Activated naive CD8-positive, alpha-beta T cell treated with anti-CD3 and anti-CD28 coated beads, Interleukin-2, amount 50 U/mL, for 16 hours (primary cell): ENCODE measurements around the gene GRK1.
"Not testable (repeated sequence)": the region's sequence is repeated elsewhere in the genome, so short reads cannot be mapped to it uniquely, and the experiment has no call there.

ENCODE experiments used
- DNase-seq: peaks from one replicate; pipeline ENCODE4 v3.0.0-alpha.2; 2020; ENCODE audit warnings: low read depth, low spot score

The GRK1 gene

DNA sequence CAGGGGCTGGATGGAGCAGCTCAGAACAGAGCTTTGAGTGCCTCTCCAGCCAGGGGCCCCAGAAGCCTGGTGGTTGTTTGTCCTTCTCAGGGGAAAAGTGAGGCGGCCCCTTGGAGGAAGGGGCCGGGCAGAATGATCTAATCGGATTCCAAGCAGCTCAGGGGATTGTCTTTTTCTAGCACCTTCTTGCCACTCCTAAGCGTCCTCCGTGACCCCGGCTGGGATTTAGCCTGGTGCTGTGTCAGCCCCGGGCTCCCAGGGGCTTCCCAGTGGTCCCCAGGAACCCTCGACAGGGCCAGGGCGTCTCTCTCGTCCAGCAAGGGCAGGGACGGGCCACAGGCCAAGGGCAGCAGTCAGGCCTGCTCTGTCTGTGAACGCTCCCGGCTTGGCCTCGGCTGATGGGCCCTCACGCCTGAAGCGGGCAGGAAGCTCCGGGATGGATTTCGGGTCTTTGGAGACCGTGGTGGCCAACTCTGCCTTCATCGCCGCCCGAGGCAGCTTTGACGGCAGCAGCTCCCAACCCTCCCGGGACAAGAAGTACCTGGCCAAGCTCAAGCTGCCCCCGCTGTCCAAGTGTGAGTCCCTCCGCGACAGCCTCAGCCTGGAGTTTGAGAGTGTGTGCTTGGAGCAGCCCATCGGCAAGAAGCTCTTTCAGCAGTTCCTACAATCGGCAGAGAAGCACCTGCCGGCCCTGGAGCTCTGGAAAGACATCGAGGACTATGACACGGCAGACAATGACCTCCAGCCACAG is at the start of gene GRK1:
Gene GRK1, plus strand, starts transcription at position 269 of the 751 bp plus-strand sequence. Its CDS starts 168 bp downstream, at position 437.
- no peak for DNase-seq

DNA sequence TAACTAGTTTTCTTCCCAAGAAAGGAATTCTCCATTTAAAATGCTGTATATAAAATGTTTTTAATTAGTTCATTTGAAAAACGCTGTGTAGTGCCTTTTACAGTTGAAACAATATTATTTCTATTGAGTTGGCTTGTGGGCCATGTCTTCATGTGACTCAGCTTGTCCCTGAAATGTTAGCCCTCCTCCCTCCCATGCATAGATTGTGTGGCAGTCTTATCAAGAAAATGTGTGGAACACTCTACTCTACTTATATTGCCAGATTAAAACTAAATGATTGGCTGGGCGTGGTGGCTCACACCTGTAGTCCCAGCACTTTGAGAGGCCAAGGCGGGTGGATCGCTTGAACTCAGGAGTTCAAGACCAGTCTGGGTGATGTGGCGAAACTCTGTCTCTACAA is 49.1 kb upstream of the GRK1 start:
- DNase-seq = no peak

DNA sequence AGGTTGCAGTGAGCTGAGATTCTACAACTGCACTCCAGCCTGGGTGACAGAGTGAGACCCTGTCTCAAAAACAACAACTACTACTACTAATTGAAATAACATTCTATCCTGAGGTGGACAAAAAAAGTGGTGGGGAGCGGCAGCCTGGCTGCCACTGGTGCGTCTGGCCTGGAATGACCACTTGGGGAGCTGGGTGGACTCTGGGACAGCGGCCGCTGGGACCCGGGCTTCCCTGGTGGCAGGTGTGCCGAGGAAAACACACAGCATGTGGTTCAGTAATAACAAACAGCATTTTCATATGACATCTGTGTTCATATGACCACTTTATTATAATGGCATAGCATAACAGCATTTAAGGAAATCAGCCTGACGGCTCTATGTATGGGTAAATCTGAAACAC is 48.6 kb upstream of the GRK1 start:
- DNase-seq = no peak

DNA sequence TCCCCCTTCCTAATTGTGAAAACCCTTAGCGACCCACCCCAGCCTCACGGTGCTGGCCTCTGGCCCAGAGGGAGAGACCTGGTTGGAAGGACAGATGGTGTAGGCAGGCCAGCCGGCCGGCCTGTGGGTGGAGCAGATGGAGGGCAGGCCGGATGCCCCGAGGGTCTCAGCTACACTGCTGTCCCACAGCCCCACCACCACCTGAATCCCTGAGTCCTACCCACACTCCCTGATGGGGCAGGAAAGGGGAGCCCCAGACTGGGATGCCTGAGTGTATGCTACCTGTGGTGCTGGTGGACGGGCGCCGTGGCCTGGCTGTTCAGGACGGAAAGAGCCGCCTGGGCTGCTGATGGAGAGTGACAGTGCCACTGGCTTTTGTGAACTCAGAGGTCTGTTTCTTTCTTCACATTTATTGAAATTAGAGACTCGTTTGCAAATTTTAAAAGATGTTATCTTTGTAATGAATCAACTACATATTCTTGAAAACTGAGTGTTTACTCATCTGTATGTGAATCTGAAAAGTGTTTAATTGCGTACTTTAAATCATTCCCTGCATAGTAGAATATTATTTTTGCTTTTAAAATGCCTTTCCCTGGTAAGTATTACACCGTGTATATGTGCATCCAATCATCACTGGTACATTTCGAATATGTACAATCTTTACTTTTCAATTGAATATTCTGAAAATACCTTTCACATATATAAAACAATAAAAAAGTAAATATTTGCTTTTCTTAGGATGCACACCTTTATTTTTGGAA is 46.8 kb upstream of the GRK1 start:
- no peak for DNase-seq

DNA sequence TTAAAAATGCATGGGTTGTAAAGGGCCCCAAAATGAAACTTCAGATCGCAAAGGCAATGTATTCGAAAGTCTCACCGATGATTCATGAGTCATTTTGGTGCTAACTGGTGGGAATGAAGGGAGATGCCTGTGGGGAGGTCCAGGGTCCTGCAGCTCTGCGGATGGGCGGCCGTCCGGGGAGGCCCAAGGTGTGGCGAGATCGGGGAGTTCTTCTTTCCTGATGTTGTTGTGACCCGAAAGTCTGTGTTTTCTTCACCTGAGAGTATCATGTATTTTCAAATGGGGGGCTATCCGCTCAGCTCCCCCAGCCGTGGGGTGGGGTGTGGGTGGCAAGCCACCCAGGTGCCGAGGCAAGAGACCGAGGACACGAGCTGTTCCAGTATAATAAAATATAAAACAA is 46.0 kb upstream of the GRK1 start:
- no peak for DNase-seq

DNA sequence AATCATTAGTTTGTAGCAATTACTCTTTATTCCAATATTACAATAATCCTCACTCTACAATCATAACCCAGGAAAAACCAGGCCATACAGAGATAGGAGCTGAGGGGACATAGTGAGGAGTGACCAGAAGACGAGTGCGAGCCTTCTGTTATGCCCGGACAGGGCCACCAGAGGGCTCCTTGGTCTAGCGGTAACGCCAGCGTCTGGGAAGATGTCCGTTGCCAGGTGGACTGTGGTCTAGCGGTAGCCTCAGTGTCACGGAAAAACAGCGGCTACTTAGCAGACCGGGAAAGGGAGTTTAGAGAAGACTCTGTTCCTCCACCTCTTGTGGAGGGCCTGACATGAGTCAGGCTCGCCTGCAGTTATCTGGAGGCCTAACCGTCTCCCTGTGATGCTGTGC is 45.5 kb upstream of the GRK1 start:
- DNase-seq = not testable (repeated sequence)

DNA sequence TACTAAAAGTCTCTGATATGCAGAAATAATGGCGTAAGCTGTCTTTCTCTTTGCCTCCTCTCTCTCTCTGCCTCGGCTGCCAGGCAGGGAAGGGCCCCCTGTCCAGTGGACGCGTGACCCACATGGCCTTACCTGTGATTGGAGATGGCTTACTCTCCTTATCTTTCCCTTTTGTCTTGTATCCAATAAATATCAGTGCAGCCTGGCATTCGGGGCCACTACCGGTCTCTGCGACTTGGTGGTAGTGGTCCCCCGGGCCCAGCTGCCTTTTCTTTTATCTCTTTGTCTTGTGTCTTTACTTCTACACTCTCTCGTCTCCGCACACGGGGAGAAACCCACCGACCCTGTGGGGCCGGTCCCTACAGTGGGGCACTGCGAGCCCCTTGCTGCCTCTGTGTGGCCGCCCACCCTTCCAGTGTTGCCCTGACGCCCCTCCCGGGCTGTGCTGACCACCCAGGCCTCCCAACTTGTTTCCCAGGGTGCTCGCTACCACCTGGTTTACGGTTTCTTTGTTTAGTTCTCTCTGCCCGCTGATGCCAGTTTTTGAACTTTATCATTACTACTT is 45.0 kb upstream of the GRK1 start:
- DNase-seq = not testable (repeated sequence)

DNA sequence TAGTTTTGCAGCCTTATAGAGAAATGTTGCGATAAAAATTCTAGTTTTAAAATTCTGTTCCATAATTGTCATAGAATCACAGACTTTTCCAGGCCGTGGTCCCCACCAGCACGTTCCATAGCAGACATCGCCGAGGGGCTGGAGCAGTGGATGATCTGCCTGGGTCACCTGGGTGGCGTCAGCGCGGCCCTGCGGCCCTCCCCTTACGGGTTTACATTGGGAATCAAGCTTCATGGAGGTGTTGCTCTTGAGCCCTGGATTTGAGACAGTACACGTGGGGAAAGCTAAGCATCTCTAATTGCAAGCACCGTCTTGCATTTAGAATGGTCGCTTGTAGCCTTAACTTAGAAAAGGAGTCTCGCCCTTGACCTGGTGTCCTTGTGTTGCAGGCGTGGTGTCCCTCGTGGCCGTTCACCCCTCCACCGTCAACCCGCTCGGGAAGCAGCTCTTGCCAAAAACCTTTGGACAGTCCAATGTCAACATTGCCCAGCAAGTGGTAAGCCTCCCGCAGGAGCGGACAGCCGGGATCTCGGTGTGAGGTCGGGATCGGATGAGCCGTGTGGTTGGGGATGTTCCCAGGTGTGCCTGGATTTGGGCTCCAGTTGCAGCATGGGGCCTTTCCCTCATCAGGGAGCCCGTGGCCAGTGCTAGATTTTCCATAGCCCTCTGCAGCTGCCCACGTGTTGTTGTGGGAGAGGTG is 44.1 kb upstream of the GRK1 start:
- no peak for DNase-seq

DNA sequence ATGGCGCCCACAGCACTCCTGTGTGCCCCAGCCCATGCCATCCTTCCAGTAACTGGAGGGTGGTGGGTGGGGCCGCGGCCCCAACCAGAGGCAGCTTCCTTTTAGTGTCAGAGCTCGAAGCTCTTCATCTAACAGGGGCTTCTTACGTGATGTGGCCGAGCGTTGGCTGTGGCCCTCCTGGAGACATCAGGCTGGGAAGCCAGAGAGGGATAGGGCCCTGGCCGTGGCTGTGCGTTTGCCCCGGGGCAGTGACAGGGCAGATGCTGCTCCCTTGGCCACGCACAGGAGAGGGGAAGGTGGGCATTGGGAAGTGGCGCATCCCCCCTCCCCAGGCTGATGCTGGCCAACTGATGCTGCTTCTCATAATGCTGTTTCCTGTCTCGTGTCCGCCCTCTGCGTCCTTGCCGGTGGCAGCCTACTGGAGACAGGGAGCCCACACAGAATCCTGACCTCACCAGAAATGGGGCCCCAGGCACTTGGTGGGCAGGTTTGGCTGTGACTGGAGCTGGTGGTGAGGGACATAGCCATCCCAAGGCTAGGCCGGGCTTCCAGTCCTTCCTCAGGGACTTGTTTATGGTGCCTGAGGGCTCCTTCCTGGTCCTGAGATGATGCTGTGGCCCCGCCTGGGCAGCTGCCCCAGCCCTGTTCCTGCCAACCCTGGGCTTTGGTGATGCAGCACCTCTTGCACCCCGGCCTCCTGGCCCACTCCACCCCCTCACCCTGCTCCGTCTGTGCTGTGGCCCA is 43.4 kb upstream of the GRK1 start:
- DNase-seq = no peak

DNA sequence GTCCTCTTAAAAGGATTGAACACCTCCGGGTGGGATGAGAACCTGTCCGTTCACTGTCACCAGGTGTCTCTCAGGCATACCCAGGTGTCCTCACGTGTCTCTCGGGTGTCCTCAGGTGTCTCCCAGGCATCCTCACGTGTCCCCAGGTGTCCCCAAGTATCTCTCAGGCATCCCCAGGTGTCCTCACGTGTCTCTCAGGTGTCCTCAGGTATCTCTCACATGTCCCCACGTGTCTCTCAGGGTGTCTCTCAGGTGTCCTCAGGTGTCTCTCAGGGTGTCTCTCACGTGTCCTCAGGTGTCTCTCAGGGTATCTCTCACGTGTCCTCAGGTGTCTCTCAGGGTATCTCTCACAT is 42.8 kb upstream of the GRK1 start:
- DNase-seq = no peak

DNA sequence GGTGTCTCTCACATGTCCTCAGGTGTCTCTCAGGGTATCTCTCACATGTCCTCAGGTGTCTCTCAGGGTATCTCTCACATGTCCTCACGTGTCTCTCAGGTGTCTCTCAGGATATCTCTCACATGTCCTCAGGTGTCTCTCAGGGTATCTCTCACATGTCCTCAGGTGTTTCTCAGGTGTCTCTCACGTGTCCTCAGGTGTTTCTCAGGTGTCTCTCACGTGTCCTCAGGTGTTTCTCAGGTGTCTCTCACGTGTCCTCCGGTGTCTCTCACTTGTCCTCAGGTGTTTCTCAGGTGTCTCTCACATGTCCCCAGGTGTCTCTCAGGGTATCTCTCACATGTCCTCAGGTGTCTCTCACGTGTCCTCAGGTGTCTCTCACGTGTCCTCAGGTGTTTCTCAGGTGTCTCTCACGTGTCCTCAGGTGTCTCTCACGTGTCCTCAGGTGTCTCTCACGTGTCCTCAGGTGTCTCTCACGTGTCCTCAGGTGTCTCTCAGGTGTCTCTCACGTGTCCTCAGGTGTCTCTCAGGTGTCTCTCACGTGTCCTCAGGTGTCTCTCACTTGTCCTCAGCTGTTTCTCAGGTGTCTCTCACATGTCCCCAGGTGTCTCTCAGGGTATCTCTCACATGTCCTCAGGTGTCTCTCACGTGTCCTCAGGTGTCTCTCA is 42.2 kb upstream of the GRK1 start:
- DNase-seq = not testable (repeated sequence)

DNA sequence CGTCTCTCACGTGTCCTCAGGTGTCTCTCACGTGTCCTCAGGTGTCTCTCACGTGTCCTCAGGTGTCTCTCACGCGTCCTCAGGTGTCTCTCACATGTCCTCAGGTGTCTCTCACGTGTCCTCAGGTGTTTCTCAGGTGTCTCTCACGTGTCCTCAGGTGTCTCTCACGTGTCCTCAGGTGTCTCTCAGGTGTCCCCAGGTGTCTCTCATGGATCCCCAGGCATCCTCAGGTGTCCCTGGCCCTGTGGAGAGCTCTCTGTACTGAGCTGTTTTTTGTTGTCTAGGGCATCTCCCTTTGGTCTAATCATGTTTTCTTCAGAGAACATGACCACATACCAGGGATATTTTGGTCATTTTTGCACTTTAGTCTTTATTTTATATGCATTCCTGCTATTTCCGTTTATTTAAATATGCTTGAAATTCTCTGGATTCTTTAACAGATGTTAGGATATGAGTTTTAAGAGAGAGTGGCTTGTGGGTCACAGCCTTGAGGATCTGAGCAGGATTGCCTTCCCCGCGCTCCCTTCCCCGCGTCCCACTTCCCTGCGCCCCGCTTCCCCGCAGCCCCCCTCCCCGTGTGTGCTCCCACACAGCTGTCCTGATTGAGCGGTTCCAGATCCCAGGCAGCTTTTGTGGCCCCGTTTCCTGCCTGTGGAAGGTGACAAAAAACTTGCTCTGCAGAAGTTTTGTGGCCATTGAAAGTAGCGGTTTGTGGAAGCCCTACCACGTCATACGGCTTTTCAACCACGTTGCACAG is 40.9 kb upstream of the GRK1 start:
- DNase-seq = no peak

DNA sequence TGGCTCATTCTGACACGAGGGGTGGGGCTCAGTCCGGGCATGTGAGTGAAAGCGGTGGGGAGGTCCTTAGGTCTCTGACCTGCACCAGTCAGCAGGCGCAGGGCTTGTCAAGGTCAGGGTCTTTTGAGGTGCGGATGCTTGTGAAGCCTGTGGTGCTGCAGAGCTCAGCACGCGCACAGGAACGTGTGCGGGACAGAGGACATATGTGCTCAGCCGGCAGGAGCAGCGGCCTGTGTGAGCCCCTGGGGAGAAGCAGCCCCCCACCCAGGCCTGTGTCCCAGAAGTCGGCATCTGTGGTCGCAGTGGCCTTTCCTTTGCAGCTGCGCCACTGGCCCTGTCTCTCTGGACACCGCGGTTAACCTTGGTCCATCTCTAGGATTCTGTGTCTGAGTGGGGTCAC is 39.9 kb upstream of the GRK1 start:
- DNase-seq = no peak

DNA sequence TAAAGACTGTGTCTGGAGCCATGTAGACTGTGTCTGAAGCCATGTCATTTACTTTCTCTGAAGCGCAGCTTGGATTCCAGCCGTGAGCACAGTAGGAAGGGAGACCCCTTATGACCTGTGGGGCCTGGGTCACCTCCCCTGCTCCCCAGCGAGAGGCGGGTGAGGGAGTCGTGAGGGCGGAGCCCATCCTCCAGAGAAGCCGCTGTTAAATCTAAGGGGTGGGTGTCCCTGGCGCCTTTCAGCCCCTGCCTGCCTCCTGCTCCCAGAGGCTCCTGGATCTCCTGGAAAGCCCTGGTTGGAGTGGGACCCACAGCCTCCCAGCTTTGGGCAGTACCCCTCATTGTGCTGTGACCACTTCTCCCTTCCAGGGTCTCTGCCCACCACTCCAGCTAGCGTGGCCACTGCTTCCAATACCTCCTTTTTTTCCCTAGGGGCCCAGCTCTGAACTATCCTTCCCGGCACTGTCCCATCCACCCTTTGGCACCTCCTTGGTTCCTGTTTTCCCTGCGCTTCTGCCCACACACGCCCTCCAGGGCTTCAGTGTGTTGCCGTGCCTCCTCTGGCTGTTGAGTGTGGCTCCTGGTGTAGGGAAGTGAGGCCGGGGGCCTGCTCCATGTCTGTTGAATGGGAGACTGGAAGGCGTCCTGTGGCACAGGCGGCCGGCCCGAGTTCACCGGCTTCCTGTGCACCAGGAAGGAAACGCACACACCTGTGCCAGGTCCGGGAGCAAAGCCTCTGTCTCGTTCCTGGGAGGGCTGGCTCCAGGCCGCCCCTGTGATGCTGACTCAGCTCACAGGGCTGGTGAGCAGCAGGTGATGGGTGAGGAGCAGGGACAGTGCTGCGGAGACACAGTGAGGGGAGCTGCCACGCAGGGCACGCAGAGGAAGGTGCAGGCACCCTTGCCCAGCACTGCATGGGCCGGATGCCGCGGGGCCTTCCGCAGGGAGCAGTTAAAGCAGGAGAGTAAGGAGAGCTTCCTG is 38.4 kb upstream of the GRK1 start:
- no peak for DNase-seq

DNA sequence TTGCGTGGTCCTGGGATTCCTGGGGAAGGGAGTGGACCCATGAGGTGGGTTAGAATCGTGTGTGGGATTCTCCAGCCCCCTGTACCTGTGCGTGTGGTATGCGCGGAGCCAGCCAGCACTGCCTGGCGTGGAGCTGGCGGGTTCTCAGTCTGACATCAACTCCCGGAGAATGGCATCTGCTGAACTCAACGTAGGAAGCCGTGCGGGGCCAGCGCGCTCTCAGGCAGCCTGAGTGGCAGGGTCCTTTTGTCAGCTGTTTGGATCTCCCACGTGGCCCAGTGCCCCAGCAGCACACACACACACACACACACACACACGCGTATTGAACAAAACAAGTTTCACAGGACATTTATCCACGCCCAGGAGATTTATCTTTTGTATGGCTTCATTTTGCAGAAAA is 37.2 kb upstream of the GRK1 start:
- DNase-seq = no peak

DNA sequence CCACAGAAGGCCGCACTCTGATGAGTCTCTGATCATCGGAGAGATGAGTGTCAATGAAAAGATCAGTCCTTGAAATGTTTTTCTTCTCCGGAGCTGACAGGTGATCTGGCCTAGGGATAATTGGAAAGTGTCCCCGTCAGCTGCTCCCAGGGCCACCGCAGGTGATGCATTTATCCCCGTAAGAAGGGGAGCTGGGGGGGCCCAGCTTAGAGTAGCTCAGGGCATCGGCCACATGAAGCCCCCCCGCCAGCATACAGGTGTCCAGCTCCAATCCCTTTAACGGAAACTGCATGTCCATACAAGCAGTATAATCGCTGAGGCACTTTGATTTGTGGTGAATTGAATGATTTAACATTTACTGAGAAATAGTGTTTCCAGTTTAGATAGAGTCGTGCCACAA is 36.7 kb upstream of the GRK1 start:
- no peak for DNase-seq

DNA sequence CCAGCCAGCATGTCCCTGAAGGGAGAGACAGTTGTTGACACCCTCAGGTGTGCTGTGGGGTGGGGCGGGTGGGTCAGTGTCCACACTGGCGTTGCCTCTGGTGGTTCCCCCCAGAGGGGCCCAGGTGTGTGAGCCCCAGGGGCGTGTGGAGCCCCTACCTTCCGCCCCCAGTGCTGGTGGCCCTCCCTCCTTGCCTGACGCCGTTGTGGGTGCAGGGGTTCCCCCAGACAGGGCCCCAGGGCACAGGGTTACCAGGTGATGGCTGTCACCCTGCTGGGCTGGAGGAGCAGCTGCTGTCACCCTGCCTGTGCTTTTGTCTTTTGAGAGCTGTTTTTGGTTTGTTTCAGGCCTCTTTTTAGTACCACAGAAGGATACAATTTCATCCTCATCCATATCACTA is 36.2 kb upstream of the GRK1 start:
- no peak for DNase-seq

DNA sequence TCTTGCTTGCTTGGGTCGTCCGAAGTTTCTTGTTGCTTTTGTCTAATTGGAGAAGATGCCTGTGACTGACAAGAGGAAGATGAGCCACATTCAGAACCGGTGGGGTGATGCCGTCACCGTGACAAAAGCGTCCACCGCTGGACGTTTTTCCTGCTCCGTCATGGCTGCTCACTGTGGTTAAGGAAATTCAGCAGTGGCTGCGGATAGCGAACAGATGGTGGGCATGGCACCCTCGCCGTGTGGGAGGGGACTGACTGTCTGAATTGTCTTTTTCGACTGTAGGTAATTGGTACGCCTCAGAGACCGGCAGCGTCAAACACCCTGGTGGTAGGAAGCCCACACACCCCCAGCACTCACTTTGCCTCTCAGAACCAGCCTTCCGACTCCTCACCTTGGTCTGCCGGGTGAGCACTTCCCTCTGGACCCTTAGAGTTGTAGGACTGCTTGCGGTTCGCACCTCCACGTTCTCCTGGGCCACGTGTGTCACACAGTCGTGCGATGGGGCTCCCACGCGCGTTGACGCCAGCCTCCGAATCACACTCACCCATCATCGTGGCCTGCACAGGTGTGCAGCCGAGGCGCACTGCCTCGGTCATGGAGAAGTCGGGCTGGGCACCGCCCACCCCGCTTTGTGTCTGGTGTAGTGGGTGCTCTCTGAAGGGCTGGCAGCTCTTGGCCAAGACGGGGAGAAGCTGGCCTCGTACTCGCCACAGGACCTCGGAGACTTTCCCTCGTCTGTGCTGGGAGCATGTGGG is 35.5 kb upstream of the GRK1 start:
- no peak for DNase-seq
